ENCODE measurements around the gene NTNG1. TPM values are rescaled to one million over a fixed set of nuclear protein-coding genes. Genes with fewer than 3 reads are reported as not detected.

NTNG1 gene
- total and polyA plus RNA-seq, 2 of the 13 experiments (the other 11 are each of a cell fraction or from before 2014, with no cell fraction given): not detected

GRCh38 chr1:107430540-107431228 is 289.8 kb downstream of the NTNG1 start (continued):
- TF ChIP-seq RERE (CRISPR knock-in tag; IDR thresholded peaks at IDR 0.05; ENCODE audit: low read depth) (no peak), PITX1 (CRISPR knock-in tag; IDR thresholded peaks at IDR 0.05) (no peak), SMAD3 (CRISPR knock-in tag; IDR thresholded peaks at IDR 0.05) (peak; percentile 78; the same call in 1 of the 2 replicates), NPAS2 (CRISPR knock-in tag; IDR thresholded peaks at IDR 0.05; ENCODE audit: borderline replicate concordance) (no peak), ZNF232 (CRISPR knock-in tag; IDR thresholded peaks at IDR 0.05; ENCODE audit: borderline replicate concordance) (no peak), SOX13 (IDR thresholded peaks at IDR 0.05) (no peak), SOX13 (CRISPR knock-in tag; conservative IDR thresholded peaks at IDR 0.05 in 1 of 2, IDR thresholded peaks at IDR 0.05 in 1 of 2) (peak in 1 of 2 experiments; percentile 69; a peak in 2 of 4 replicates), E2F5 (CRISPR knock-in tag; conservative IDR thresholded peaks at IDR 0.05) (no peak), ZBTB2 (CRISPR knock-in tag; IDR thresholded peaks at IDR 0.05; ENCODE audit: low read depth) (no peak), AKNA (CRISPR knock-in tag; IDR thresholded peaks at IDR 0.05; ENCODE audit: borderline replicate concordance) (no peak), ZNF280B (CRISPR knock-in tag; IDR thresholded peaks at IDR 0.05; ENCODE audit: borderline replicate concordance) (no peak)
